Activated CD8-positive, alpha-beta T cell treated with anti-CD3 and anti-CD28 coated beads for 36 hours (primary cell): ENCODE data around the gene BEGAIN. TPM values are rescaled to one million over a fixed set of nuclear protein-coding genes. Genes with fewer than 3 reads are reported as not detected.

ENCODE experiments used
- ATAC-seq: fragments of 200-7000 bp; cut with Tn5 transposase; one replicate; pipeline ENCODE4 v1.10.0; 2021; ENCODE audit warnings: mild to moderate bottlenecking, moderate library complexity
- CTCF ChIA-PET: fragments of 350-600 bp; sonication (Branson Sonifier 250); formaldehyde crosslinking; loops from one replicate; lab custom pipeline; 2021; ENCODE audit warnings: antibody characterized with exemption; lab: Charles Lee
- POLR2A ChIA-PET: fragments of 350-600 bp; sonication (Branson Sonifier 250); formaldehyde crosslinking; loops from one replicate; lab custom pipeline; 2021; ENCODE audit warnings: antibody characterized with exemption; lab: Charles Lee
- DNase-seq: peaks from one replicate; pipeline ENCODE4 v3.0.0-alpha.2; 2020
- H3K27ac Mint-ChIP-seq: one replicate; pipeline ENCODE4 v1.8.0; 2021; ENCODE audit warnings: mild to moderate bottlenecking, mixed read lengths
- H3K27me3 Mint-ChIP-seq: one replicate; pipeline ENCODE4 v1.8.0; 2021; ENCODE audit warnings: mixed read lengths
- H3K36me3 Mint-ChIP-seq: one replicate; pipeline ENCODE4 v1.8.0; 2021; ENCODE audit warnings: low read depth, mixed read lengths
- H3K4me1 Mint-ChIP-seq: one replicate; pipeline ENCODE4 v1.8.0; 2021; ENCODE audit warnings: low read depth, mixed read lengths
- H3K4me3 Mint-ChIP-seq: one replicate; pipeline ENCODE4 v1.8.0; 2021; ENCODE audit warnings: mild to moderate bottlenecking, moderate library complexity, mixed read lengths
- H3K9me3 Mint-ChIP-seq: one replicate; pipeline ENCODE4 v1.8.0; 2021; ENCODE audit warnings: mixed read lengths
- intact Hi-C: fragments of 100-400 bp; cut with micrococcal nuclease; formaldehyde crosslinking; loops from one replicate; pipeline ENCODE4 v1.10.0; 2022
- total RNA-seq, 2 experiments: library from RNA; stranded (reverse); gene quantifications; one replicate each; pipeline ENCODE4 v1.2.3, GENCODE V29; 2021
- TF ChIP-seq, protein P1 (sequence below): fragments of 200-600 bp; IDR thresholded peaks from one replicate; pipeline ENCODE4 v1.8.0; 2022; ENCODE audit warnings: antibody characterized with exemption, mild to moderate bottlenecking

The BEGAIN gene
- total RNA-seq, result 1 to 10 TPM; 5.5 to 6.0 TPM

- peaks cover 2% of the 10 kb centered on the region for H3K4me1 Mint-ChIP-seq
- H3K27me3 Mint-ChIP-seq, result peaks cover 13% of the 10 kb centered on the region
- POLR2A ChIA-PET, result no interaction called here
- ATAC-seq (peak; percentile 49), DNase-seq (peak; percentile 21)
- H3K27ac Mint-ChIP-seq, result no peak within 1 kb of the TSS
- intact Hi-C loops, result no loop called here
- TF ChIP-seq, protein P1, sequence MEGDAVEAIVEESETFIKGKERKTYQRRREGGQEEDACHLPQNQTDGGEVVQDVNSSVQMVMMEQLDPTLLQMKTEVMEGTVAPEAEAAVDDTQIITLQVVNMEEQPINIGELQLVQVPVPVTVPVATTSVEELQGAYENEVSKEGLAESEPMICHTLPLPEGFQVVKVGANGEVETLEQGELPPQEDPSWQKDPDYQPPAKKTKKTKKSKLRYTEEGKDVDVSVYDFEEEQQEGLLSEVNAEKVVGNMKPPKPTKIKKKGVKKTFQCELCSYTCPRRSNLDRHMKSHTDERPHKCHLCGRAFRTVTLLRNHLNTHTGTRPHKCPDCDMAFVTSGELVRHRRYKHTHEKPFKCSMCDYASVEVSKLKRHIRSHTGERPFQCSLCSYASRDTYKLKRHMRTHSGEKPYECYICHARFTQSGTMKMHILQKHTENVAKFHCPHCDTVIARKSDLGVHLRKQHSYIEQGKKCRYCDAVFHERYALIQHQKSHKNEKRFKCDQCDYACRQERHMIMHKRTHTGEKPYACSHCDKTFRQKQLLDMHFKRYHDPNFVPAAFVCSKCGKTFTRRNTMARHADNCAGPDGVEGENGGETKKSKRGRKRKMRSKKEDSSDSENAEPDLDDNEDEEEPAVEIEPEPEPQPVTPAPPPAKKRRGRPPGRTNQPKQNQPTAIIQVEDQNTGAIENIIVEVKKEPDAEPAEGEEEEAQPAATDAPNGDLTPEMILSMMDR, result no peak
- CTCF ChIA-PET, result interaction anchor here (1.8 kb wide), 1 partner anchor 58 kb away, joined by 4 read pairs; no protein-coding TSS in a partner anchor
- no peaks in the 10 kb centered on the region for H3K9me3 Mint-ChIP-seq
- H3K36me3 Mint-ChIP-seq, result no peaks in the 10 kb centered on the region
- H3K4me3 Mint-ChIP-seq, result peak within 1 kb of the TSS; percentile 72
Measured at GRCh38 chr14:100587086-100587762, at the start of gene BEGAIN. TSS of gene BEGAIN (minus strand) at chr14:100587417. CDS start at chr14:100587290, 127 bp downstream.

- CTCF ChIA-PET, result interaction anchor here (1.1 to 1.9 kb wide), 4 partner anchors 9 to 259 kb away, joined by 3 to 11 read pairs (median 4); no protein-coding TSS in a partner anchor
- H3K4me3 Mint-ChIP-seq, result no peak overlapping the region
- H3K9me3 Mint-ChIP-seq, result no peaks in the 10 kb centered on the region
- DNase-seq (no peak), ATAC-seq (no peak)
- no peak overlapping the region for H3K27ac Mint-ChIP-seq
- peaks cover 29% of the 10 kb centered on the region for H3K4me1 Mint-ChIP-seq
- POLR2A ChIA-PET, result no interaction called here
- H3K27me3 Mint-ChIP-seq, result no peaks in the 10 kb centered on the region
- no peaks in the 10 kb centered on the region for H3K36me3 Mint-ChIP-seq
- intact Hi-C loops, result no loop called here
- TF ChIP-seq, protein P1, result no peak
Measured at GRCh38 chr14:100636559-100636958, 49.3 kb upstream of the BEGAIN start.

- TF ChIP-seq, protein P1, result no peak
- ATAC-seq, result no peak
- POLR2A ChIA-PET, result no interaction called here
- Mint-ChIP-seq H3K4me1 (peaks cover 5% of the 10 kb centered on the region), H3K27me3 (no peaks in the 10 kb centered on the region), H3K36me3 (no peaks in the 10 kb centered on the region), H3K27ac (no peak overlapping the region), H3K4me3 (no peak overlapping the region), H3K9me3 (no peaks in the 10 kb centered on the region)
- CTCF ChIA-PET, result interaction anchor here (1.0 to 1.3 kb wide), 3 partner anchors 11 to 249 kb away, joined by 3 to 6 read pairs (median 3); no protein-coding TSS in a partner anchor
- no peak for DNase-seq
- intact Hi-C loops, result no loop called here
Measured at GRCh38 chr14:100634026-100634425, 46.8 kb upstream of the BEGAIN start.

- H3K36me3 Mint-ChIP-seq, result no peaks in the 10 kb centered on the region
- TF ChIP-seq, protein P1, result no peak
- POLR2A ChIA-PET, result interaction anchor here (0.6 kb wide), 1 partner anchor 125 kb away, joined by 3 read pairs; no protein-coding TSS in a partner anchor
- H3K4me3 Mint-ChIP-seq, result no peak overlapping the region
- CTCF ChIA-PET, result interaction anchor here (1.0 to 1.6 kb wide), 4 partner anchors 12 to 248 kb away, joined by 3 to 6 read pairs (median 4); no protein-coding TSS in a partner anchor
- H3K9me3 Mint-ChIP-seq, result no peaks in the 10 kb centered on the region
- DNase-seq (no peak), ATAC-seq (no peak)
- H3K4me1 Mint-ChIP-seq, result no peaks in the 10 kb centered on the region
- no peaks in the 10 kb centered on the region for H3K27me3 Mint-ChIP-seq
- H3K27ac Mint-ChIP-seq, result no peak overlapping the region
- intact Hi-C loops, result no loop called here
Measured at GRCh38 chr14:100633406-100633805, 46.2 kb upstream of the BEGAIN start.

- TF ChIP-seq, protein P1, result no peak
- no peak overlapping the region for H3K27ac Mint-ChIP-seq
- ChIA-PET POLR2A (no interaction called here), CTCF (interaction anchor here (0.9 to 2.8 kb wide), 2 partner anchors 16 to 25 kb away, joined by 3 to 13 read pairs; no protein-coding TSS in a partner anchor)
- intact Hi-C loops, result no loop called here
- ATAC-seq, result no peak
- no peaks in the 10 kb centered on the region for H3K9me3 Mint-ChIP-seq
- no peak for DNase-seq
- no peaks in the 10 kb centered on the region for H3K4me1 Mint-ChIP-seq
- no peak overlapping the region for H3K4me3 Mint-ChIP-seq
- H3K36me3 Mint-ChIP-seq, result no peaks in the 10 kb centered on the region
- H3K27me3 Mint-ChIP-seq, result no peaks in the 10 kb centered on the region
Measured at GRCh38 chr14:100629696-100630095, 42.5 kb upstream of the BEGAIN start.
